Hepatocyte (in vitro differentiated cells): ENCODE results near the gene SYNDIG1.

Experiments
- EZH2 ChIP-seq: fragments of 200-600 bp; sonication (generic); IDR thresholded peaks from 2 replicates; pipeline ENCODE4 v1.6.1; 2016; ENCODE audit warnings: antibody characterized with exemption, mild to moderate bottlenecking, borderline replicate concordance
- TF ChIP-seq, protein P1 (sequence below): fragments of 200-600 bp; sonication (generic); IDR thresholded peaks from 2 replicates; pipeline ENCODE4 v1.5.1; 2016; ENCODE audit warnings: antibody characterized with exemption, mild to moderate bottlenecking; ENCODE audit not compliant: poor library complexity

DNA sequence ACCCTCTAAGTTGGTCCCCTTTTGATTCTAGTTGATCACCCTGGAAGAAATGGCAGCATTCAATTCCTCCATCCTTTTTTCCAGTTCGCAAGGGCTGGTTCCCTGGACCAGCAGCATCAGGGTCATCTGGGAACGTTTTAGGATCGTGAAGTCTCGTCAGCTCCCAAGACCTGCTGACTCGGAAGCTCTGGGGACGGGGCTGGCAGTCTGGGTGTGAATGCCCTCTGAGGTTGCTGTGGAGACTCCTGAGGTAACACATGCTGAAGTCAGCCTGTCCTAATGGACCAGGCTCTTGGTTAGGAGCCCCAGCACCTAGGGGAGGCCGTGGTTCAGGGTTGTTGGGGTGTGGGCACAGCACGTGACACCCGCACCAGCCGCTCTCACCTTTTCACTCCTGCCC, 164.1 kb downstream of the SYNDIG1 start:
- TF ChIP-seq, protein P1, sequence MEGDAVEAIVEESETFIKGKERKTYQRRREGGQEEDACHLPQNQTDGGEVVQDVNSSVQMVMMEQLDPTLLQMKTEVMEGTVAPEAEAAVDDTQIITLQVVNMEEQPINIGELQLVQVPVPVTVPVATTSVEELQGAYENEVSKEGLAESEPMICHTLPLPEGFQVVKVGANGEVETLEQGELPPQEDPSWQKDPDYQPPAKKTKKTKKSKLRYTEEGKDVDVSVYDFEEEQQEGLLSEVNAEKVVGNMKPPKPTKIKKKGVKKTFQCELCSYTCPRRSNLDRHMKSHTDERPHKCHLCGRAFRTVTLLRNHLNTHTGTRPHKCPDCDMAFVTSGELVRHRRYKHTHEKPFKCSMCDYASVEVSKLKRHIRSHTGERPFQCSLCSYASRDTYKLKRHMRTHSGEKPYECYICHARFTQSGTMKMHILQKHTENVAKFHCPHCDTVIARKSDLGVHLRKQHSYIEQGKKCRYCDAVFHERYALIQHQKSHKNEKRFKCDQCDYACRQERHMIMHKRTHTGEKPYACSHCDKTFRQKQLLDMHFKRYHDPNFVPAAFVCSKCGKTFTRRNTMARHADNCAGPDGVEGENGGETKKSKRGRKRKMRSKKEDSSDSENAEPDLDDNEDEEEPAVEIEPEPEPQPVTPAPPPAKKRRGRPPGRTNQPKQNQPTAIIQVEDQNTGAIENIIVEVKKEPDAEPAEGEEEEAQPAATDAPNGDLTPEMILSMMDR: no peak
- TF ChIP-seq EZH2: no peak
